GM12872 (cell line): ENCODE measurements around the gene KRTAP10-1.

Experiments used
- CTCF ChIP-seq: IDR thresholded peaks from 3 replicates; pipeline ENCODE4 v1.5.1; 2011; ENCODE audit warnings: low read depth, mild to moderate bottlenecking, low read length, moderate library complexity; ENCODE audit not compliant: insufficient read depth

KRTAP10-1 gene

DNA sequence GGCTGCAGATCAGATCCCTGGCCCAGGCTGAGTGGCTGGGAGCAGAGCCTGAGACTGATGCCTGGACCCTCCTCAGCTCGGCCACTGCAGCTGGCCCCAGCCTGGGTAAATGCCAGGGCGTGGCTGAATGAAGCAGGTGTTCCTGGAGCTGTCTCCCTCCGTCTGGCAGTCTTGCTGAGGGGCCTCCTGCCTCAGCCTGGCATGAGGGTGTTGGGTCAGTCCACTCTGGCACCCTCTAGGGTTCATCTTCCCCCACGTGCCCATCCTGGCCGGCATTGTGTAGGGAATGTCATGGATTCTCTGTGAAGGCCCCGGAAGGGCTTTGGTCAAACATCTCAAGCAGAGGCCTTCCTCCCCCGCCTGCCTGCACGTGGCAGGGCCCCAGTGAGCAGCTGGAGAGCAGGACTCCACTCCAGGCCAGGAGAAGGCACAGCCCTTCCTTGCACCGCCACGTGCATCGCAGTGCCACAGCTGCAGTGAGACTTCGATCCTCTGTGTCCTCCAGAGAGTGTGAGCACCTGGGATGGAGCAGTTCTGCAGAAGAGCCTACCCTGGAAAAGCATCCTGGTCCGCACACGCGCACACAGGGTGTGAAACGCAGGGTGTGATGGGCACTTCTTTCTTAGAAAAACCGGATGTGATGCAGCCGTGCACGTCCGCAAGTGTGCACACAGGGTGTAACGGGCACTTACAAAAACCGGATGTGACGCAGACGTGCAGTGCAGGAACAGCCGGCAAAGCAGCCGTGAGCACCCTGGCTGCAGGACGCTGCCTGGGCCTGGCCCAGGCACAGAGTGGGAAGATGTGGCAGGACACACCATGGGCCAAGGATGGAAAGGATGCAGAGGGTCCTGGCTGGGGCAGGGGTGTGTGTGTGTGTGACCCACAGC, 28.9 kb upstream of the KRTAP10-1 start:
- no peak for TF ChIP-seq CTCF

- TF ChIP-seq CTCF: no peak
Observed at GRCh38 chr21:44568261-44568660, 28.3 kb upstream of the KRTAP10-1 start.

DNA sequence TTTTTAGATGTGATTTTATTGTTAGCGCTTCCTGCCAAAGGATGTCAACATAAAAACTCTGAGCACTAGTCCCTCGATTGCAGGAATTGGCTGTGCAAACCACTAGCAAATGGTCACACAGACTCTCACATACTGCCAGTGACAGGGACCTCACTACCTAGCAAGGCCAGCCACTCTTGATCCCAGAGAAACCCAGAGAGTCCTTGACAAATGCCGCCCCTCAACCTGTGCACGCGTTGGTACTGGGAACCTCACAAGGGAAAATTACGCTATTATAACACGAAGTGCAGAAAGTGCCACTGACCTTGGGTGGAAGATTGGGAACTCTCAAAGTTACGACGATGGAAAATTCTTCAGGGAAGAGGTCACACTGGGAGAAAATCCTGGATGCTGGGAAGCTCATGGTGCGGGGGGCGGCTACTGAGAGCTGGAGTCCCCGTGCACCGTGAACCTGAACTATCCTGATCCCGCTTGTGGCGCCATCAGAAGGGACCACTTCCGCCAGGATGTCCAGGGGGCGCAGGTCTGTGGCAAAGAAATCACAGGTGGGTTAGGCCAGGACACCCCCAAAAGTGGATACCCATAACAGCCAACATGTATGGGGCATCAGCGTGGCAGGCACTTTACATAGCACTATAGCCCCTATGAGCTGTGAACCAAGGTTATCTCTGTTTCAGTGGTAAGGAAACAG, 27.6 kb upstream of the KRTAP10-1 start:
- no peak for TF ChIP-seq CTCF

DNA sequence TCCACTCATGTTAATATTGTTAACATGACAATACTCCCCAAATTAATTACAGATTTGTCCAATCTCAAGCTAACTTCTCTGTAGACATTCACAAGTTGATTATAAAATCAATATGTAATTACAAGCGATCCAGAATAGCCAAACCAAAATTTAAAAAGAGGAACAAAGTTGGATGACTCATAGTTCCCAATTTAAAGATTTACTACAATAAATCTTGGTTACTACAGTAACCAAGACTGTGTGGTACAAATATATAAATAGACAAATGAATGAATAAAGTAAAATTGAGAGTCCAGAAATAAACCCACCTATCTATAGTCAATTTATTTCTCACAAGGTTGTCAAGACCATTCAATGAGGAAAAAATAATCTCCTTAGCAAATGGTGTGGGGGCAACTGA, 26.4 kb upstream of the KRTAP10-1 start:
- TF ChIP-seq CTCF: no peak

GRCh38 chr21:44564886-44565598, 25.0 kb upstream of the KRTAP10-1 start:
- TF ChIP-seq CTCF: no peak

DNA sequence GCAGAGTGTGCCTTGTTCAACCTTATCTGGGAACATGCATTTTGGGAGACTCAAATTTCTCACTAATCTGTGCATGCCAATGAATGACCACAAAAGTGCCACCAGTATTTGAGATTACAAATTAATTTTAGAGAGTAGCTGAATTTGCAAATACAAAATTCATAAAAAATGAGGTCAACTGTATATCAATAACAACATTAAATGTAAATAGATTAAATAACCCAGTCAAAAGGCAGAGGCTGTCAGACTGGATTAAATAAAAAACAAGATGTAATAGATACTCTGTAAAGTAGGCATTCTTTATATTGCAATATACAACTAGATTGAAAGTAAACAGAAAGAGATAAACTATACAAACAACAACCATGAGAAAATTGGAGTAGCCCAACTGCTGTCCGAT, 24.1 kb upstream of the KRTAP10-1 start:
- no peak for TF ChIP-seq CTCF

DNA sequence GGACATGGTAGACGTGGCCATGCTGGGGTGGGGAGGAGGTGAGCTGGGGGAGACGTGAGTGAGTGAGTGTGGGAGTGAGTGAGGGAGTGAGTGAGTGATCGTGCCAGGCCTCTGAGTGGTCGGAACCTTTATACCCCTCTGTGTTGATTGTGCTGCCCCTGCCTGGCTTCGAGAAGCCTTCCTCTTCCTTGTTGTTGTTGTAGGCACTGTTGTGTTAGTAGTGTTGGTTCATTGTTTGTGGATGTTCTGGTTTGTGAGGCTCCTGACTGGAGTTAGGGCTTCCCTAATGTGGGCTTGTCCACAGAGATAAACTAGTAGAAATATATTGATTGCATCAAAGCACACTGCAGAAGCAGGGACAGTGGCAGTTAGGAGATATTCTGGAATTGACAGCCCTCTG, 18.7 kb upstream of the KRTAP10-1 start, which contains the start of gene KRTAP10-3:
Gene KRTAP10-3, minus strand, starts transcription at position 101 of the 400 bp plus-strand sequence. Its CDS starts 80 bp downstream, at position 21.
- no peak for TF ChIP-seq CTCF
